Limb (tissue), 2 donors: ENCODE measurements around the gene TIMP3.
A peak's percentile ranks its signal among the peaks of the same experiment; 100 is the strongest.

Source experiments
- DNase-seq, 2 donors: peaks; one replicate each; pipeline ENCODE4 v3.0.0-alpha.2; 2016; ENCODE audit errors: extremely low spot score in 2 of 2

Gene TIMP3

GRCh38 chr22:32880505-32880892 lies 79.0 kb downstream of the TIMP3 start:
- DNase-seq = no peak

- DNase-seq = peak; percentile 82
These were observed 79.5 kb downstream of the TIMP3 start for GRCh38 chr22:32880893-32881596.

GRCh38 chr22:32882360-32882755 lies 80.9 kb downstream of the TIMP3 start:
- DNase-seq = no peak

- DNase-seq = no peak
These were observed 81.4 kb downstream of the TIMP3 start for GRCh38 chr22:32882774-32883530.

- DNase-seq = no peak
These were observed 85.9 kb downstream of the TIMP3 start for GRCh38 chr22:32887324-32887980.

GRCh38 chr22:32888976-32889375 lies 87.5 kb downstream of the TIMP3 start:
- no peak for DNase-seq

- no peak for DNase-seq
These were observed 95.4 kb downstream of the TIMP3 start for GRCh38 chr22:32896891-32897290.

- no peak for DNase-seq
These were observed 95.9 kb downstream of the TIMP3 start for GRCh38 chr22:32897400-32897799.

GRCh38 chr22:32900886-32901635 lies 99.6 kb downstream of the TIMP3 start:
- no peak for DNase-seq

- no peak for DNase-seq
These were observed 100.4 kb downstream of the TIMP3 start for GRCh38 chr22:32901925-32902324.

- no peak for DNase-seq
These were observed 102.0 kb downstream of the TIMP3 start for GRCh38 chr22:32903507-32903906.

GRCh38 chr22:32904044-32904443 lies 102.5 kb downstream of the TIMP3 start:
- peak; percentile 38 to 64 for DNase-seq

GRCh38 chr22:32905400-32905799 lies 103.9 kb downstream of the TIMP3 start:
- DNase-seq = no peak

GRCh38 chr22:32909581-32910428 lies 108.3 kb downstream of the TIMP3 start:
- no peak for DNase-seq

GRCh38 chr22:32910429-32910772 lies 108.9 kb downstream of the TIMP3 start:
- DNase-seq = no peak

- peak; percentile 43 to 63 for DNase-seq
These were observed 110.0 kb downstream of the TIMP3 start for GRCh38 chr22:32911503-32911902.
